GM19452 (cell line): ENCODE results near the gene CCDC127.
"Not testable (repeated sequence)": the region's sequence is repeated elsewhere in the genome, so short reads cannot be mapped to it uniquely, and the experiment has no call there.

ENCODE experiments used
- ATAC-seq: cut with Tn5 transposase; IDR thresholded peaks from one replicate; pipeline ENCODE4 v1.9.1; 2021; ENCODE audit not compliant: unreplicated experiment

Gene CCDC127

DNA sequence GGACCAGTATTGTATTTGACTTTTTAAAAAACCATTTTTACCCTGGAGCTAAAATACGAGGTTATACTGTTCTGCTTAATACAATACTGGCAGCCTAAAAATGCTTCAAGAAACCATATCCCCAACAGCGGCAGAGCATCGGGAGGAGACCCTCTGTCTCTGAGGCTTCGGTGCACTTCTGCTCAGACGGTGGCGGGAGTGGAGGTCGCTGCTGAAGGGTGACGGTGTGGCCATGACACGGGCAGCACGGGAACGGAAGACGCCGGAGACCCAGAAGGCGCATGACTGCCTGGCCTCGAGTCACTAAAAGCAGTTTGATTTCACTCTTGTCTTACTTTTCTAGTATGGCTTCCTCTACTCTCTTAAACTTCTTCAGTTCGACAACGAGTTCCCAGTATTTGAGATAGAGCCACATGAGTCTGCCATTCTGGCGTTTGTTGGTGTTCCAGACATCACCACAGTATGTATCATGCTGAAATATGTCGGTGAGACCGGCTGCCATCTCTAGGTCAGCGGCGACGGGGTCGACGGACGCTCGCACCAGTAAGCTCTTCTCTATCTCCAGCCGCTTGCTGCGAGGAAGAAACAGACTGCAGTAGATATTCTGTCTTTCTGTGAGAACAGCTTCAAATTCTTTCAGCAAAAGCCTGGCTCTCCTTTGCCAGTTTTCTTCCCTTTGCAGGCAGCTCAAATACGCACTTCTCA, 12.8 kb downstream of the CCDC127 start:
- ATAC-seq, result no peak

DNA sequence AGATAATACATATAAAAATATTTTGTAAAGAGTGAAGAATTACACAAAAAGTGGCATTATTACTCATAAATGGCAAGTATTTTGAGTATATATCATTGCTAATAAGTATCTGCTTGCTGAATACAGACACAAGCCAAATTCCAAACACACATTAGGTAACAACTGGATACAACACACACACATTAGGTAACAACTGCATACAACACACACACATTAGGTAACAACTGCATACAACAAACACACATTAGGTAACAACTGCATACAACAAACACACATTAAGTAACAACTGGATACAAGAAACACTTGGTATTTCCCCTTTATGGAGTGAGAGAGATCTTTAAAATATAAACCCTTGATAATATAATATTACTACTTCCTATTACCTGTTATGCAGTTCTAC, 13.5 kb downstream of the CCDC127 start:
- no peak for ATAC-seq

DNA sequence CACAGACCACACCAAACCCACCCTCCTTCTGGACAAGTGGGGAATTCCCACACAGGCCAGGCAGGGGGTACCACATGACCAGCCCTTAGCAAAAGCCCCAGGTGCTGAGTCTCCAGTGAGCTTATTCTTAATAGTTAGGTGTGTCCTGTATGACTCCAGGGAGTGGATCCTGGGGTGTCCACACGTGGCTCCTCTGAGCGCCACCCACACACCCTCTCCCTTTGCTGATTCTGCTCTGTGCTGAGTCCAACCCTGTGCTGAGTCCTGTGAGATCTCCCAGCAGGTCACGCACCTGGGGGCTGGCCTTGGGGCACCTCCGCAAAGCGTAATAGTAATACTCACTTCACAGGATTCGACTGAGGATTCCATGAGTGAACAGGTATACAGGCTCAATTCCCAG, 14.0 kb downstream of the CCDC127 start:
- ATAC-seq, result no peak

DNA sequence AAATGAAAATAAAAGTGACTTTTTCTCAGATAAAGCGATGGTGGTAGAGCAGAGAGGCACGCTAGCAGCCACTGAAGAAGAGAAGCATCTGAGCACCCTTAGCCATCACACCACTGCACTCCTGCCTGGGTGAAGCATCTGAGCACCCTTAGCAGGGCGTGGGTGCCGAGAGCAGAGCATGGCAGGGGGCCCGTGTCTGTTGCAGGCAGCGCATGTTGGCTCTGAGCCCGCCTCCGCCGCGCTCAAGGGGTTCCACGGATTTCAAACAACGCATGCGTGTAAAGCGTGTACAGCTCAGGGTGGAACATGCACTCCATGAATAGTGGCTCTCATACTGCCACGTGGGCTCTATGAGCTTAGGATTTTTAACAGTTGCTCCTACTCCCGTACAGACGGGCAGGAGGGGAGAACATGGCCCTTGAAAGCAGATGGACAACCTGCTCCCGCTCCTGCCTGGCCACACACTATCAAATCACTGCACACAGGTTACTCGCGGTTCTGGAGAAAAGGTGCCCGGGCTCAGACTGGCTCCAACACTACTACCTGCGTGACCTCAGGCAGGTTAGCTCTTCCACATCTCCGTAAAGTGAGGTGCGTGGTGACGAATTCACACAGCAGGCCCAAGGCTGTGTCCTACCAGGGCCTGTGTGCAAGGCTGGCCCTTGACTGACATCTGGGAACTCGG, 14.6 kb downstream of the CCDC127 start:
- ATAC-seq, result no peak

DNA sequence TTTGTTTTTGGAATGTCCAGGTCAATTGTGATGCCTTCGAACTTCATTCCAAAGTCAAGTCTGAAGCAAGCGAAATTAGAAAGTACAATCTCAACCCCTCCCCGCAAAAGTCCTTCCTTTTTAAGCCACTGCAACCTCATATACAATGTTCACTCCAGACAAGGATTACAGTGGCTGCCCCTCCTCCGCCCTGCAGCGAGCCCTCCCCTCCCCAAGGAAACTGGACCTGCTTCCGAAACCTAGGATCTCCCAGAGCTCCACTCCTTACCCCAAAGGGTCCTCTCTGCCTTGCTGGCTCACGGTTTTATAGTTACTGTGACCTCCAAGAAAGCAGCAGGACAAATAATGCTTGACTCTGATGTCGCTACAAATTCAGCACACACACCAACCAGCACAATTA, 16.3 kb downstream of the CCDC127 start:
- ATAC-seq, result no peak

DNA sequence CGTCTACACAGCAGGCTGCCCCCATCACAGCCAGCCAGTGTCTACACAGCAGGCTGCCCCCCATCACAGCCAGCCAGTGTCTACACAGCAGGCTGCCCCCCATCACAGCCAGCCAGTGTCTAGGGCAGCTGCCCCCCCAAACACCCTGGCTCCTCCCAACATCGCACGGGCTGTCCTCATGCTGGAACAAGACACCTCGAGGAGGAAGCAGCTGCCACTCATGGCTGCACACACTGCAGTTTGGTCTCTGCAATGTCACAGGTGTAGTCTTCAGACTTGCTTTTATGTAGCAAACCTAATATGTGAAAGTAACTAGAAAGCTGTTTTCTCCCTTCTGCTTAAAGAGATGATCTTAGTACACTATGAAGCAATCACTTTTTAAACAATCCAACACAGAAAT, 17.0 kb downstream of the CCDC127 start:
- ATAC-seq, result no peak

DNA sequence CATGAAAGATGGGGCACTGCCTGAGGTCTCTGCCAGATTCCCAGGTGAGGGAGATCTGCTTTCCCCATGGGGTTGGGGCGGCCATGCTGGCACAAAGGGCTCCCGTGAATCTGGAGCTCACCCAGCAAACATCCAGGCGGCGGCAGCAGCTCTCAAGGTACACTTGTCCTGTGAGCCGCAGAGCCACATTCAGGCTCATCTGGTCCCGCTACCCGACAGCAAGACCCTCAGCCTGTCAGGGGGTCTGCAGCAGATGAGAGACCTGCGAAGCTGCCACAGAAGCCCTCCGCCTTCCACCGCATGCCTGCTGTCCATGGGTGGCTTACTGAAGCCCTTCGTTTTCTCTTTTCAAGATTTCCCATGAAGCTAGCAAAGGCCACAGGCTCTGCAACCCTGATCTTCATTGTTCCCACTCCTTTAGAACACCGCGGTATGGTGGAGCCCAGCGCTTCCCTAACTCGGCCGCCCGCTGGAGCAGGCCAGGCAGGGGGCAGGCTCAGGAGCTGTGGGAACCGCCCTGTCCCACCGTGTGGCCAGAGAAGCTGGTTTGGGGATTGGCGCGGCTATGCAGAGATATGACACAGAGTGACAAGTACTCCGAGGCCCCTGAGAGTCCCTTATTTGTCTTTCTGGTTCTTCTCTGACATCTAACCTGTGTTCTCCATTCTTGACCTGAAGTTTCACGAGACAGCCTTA, 17.9 kb downstream of the CCDC127 start:
- ATAC-seq, result no peak

DNA sequence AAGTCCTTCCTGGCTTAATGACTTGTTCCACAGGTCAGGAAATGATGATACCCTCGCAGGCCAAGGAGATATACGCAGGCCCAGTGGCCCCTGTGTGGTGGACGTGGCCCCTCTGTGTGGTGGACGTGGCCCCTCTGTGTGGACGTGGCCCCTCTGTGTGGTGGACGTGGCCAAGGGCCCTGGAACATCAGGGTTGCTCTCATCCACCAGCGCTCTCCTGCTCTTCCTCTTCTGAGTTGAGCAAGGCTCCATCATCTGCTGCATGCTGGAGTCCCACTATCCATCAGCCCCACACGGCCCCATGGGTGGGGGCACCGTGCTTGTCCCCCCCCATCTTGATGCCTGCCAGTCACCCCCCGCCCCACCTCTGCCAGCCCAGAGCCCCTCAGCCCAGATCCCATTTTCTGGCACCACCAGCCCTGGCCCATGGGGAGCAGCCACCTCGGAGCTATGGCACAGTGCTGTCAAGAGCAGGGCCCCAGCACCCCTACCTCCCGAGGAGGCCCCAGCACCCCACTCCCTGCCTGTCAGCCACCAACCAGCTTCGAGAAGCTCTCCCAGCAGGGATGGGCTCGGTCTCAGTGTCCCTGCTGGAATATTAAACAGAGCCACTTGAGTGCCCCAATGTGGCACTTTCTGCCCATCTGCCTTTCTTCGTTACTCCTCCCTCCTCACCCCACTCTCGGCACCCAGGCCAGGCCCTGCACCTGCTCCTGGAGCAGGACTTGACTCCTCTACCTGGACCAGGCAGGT, 18.6 kb downstream of the CCDC127 start:
- no peak for ATAC-seq

DNA sequence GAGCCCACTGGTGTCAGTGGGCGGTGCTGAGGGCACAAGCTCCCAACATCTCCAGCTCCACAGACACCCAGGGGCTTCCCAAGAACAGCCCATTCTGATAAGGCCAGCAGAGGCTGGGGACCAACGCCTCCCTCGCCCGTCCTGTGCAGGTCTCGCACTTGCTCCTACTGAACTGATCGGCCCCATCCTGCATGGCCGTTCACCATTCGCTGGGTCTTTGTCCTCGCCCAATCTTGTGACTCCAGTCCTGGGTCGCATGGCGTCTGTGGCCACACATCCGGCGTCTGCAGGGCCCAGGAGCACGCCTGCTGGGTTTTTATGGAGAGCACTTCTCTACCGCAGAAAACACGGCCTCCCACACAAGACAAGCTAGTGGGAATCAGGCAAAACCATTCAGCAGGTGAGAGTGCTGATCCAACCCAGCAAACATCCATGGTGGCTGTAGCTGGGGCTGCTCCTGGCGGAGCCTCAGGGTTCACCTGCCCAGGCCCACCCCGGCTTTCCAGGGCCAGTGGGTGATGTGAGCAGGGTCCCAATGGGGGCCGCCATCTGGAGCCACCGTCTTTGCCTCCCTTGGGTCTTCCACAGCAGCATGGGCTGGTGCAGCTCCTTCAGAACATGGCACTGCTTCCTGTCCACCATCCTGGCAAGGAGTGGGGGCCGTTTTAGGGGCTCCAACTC, 19.3 kb downstream of the CCDC127 start:
- no peak for ATAC-seq

DNA sequence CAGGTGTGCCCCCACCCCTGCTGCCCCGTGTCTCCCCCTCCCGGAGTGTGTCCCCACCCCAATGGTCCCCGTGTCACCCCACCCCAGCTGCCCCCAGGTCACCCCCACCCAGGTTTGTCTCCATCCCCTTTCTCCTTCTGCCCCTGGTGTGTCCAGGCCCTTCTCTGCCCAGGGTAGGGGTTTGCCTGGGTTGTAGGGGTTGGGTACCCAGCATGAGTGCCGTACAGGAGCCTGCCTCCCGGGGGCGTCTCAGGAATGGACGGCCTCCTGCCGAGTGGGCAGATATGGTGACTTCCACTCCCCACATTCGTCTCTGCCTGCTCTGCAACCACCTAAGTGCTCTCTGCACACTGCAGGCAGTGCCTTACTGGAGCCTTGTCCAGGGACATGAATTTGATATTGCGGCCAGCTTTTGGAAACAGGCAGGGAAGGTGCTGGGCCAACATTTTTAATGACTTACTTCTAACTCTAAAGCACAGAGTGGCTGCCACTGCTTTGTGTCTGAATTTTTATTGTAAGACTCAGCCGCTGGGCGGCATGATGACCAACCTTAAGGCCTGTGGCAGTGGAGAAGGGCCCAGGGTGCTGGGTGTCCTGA, 20.0 kb downstream of the CCDC127 start:
- ATAC-seq, result no peak

DNA sequence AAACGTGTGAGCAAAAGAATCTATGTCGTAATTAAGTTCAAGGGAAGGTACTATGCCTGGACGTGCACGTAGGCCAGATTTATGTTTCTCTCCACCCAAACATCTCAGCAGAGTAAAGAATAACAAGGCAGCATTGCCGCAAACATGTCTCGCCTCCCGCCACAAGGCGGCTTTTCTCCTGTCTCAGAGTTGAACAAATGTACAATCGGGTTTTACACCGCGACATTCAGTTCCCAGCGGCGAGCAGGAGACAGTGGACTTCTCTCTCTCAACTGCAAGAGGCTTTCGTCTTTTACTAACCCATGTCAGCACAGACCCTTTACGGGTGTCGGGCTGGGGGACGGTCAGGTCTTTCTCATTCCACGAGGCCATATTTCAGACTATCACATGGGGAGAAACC, 20.9 kb downstream of the CCDC127 start:
- not testable (repeated sequence) for ATAC-seq

DNA sequence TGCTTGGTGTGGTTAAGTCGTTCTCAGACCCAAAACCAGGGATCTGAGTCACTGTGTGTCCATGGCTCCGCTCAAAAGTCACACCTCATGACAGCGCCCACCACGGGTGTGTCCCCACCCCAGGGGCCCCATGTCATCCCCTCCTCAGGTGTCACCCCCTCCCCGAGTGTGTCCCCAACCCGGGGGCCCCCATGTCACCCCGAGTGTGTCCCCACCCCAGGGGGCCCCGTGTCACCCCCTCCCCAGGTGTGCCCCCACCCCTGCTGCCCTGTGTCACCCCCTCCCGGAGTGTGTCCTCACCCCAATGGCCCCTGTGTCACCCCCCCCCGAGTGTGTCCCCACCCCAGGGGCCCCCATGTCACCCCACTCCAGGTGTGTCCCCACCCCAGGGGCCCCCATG, 21.6 kb downstream of the CCDC127 start:
- ATAC-seq, result no peak

DNA sequence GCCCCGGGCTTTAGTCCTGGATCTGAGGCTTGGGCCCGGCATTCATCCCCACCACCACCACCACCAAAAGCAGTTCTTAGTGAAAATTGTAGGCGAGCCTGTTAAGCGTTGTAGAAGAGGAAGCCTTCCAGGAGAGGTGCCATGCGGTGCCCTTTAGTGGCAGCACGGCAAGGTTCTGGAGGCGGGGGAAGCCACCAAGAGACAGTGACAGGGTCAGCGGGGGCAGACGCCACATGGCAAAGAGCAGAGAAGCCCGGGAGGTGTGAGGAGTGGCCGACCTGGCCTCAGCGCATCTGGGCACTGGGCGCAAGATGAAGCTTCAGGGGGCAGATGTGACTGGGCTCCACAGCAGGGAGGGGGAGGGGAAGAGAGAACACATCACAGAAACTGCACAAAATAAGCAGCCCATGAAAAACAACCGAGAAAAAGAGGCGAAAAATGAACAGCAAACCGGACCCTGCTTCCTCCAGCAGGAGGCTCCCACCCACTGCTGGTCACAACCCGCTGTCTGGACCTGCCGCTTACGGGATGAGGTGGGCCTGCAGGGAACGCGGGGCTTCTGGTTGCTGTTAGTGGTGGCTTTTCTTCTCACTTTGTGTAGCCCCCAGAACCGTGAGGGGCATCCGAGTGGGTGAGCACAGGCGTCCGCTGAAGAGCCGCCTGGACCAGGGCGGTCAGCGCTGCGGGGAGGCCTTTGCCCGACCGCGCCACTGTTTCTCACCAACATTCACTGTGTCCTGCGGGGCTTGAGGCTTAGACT, 22.4 kb downstream of the CCDC127 start:
- ATAC-seq, result no peak

DNA sequence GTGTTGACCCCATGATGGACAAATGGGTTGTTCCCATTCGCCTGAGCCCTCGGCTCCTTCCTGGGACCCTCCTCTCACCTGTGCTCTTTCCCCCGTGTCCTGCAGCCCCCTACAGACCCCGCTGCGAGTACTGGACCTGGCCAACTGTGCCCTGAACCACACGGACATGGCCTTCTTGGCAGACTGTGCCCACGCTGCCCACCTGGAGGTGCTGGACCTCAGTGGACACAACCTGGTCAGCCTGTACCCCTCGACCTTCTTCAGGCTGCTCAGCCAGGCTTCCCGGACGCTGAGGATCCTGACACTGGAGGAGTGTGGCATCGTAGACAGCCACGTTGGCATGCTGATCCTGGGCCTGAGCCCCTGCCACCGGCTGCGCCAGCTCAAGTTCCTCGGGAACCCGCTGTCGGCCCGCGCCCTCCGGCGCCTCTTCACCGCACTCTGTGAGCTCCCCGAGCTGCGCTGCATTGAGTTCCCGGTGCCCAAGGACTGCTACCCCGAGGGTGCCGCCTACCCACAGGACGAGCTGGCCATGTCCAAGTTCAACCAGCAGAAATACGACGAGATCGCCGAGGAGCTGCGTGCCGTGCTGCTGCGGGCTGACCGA, 23.2 kb downstream of the CCDC127 start:
- no peak for ATAC-seq

DNA sequence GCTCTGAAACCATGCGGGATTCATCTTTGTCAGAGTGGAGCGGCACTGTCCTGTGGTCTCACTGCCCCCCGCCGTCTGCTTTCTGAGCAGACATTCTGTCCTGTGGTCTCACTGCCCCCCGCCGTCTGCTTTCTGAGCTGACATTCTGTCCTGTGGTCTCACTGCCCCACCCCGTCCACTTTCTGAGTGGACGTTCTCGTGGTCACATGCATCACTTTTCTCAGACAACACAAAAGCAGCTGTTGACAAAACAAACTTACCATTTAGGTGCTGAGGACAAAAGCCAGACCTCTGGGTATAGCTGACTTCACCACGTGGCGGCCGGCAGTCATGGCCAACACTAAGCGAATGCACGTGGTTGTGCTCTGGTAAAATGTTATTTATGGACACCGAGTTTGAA, 23.9 kb downstream of the CCDC127 start:
- no peak for ATAC-seq

DNA sequence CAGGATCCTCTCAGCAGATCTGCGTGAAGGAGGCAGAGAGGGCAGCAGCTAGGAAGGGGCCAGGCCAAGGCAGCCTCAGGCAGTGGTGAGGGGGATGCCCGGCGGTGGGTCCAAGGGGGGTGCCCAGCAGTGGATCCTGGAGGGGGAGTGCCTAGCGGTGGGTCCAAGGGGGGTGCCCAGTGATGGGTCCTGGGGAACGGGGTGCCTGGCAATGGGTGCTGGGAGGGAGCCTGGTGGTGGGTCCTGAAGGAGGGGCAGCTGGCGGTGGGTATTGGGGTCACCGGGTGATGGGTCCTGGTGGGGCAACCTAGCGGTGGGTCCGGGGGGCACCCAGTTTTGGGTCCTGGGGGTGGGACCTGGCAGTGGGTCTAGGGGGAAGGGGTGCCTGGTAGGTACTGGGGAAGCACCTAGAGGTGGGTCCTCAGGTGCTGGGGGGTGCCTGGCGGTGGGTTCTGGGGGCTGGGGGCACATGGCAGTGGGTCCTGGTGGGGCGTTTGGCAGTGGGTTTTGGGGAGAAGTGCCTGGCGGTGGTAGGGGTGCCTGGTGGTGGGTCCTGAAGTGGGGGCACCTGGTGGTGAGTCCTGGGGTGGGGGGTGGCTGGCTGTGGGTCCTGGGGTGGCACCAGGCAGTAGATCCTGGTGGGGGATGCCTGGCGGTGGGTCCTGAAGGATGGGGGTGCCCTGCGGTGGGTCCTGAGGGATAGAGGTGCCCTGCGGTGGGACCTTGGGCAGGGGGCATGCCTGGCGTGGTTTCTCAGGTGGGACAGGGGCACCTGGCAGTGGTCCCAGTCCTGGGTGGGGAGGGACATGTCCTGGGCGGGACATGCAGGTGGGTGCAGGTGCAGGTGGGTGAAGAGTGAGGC, 24.8 kb downstream of the CCDC127 start:
- ATAC-seq, result no peak

DNA sequence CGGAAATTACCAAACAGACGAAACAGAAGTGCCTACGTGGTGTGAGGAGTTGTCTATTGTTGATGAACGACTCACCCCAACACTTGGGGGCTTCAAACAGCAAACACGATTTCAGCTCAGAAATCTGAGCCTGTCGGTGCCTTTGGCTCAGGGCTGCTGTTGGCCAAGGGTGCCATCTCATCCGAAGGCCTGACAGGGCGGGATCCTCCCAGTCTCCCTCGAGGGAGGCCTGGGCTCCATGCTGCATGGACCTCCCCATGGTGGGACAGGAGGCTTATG, 25.3 kb downstream of the CCDC127 start:
- ATAC-seq, result no peak

DNA sequence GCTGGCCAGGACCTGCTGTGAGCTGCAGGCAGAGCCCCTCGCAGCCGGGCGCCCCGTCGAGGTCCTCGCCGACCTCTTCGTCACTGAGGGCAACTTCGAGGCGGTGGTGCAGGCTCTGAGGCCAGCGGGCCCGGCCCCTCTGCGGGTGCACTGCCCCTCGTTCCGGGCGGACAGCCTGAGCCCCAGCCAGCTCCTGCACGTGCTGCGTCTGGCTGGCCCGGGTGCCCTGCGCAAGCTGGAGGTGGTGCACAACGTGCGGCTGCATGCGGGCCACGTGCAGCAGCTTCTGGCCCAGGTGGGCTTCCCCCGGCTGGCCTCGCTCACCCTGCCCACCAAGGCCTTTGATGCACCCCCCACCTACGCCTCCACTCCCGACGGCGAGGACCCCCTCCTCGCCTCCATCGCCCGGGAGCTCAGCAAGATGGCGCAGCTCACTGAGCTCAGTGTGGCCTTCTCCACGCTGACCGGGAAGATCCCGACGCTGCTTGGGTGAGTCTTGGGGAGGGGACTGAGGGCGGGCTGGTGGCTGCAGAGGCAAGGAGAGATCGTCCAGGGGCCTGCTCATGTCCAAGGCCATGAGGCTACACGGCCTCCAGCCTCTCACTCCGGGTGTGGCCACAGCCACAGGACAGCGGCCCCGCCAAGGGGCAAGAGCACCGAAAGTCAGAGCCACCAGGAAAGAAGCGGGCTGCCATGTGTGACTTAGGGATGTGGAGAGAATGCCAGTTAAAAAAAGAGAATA, 25.8 kb downstream of the CCDC127 start:
- no peak for ATAC-seq
